Neural cell (in vitro differentiated cells): ENCODE results near the gene KCNJ6.

Source experiments
- EP300 ChIP-seq: fragments of 450-650 bp; conservative IDR thresholded peaks from 2 replicates; pipeline ENCODE4 v1.6.1; 2014; ENCODE audit warnings: antibody characterized with exemption, mild to moderate bottlenecking, moderate library complexity; ENCODE audit not compliant: poor library complexity, severe bottlenecking
- RAD21 ChIP-seq: fragments of 450-650 bp; conservative IDR thresholded peaks from 2 replicates; pipeline ENCODE4 v1.6.1; 2014; ENCODE audit warnings: antibody characterized with exemption, mild to moderate bottlenecking, moderate library complexity
- SMC3 ChIP-seq: fragments of 450-650 bp; conservative IDR thresholded peaks from 2 replicates; pipeline ENCODE4 v1.6.1; 2014; ENCODE audit warnings: antibody characterized with exemption, mild to moderate bottlenecking, moderate library complexity; ENCODE audit not compliant: poor library complexity
- TAF1 ChIP-seq: IDR thresholded peaks from 2 replicates; pipeline ENCODE4 v1.6.1; 2012; ENCODE audit warnings: low read depth
- TF ChIP-seq, protein P1 (sequence below): fragments of 450-650 bp; IDR thresholded peaks from 2 replicates; pipeline ENCODE4 v1.5.1; 2014; ENCODE audit warnings: antibody characterized with exemption, mild to moderate bottlenecking, moderate library complexity; ENCODE audit not compliant: poor library complexity, severe bottlenecking

DNA sequence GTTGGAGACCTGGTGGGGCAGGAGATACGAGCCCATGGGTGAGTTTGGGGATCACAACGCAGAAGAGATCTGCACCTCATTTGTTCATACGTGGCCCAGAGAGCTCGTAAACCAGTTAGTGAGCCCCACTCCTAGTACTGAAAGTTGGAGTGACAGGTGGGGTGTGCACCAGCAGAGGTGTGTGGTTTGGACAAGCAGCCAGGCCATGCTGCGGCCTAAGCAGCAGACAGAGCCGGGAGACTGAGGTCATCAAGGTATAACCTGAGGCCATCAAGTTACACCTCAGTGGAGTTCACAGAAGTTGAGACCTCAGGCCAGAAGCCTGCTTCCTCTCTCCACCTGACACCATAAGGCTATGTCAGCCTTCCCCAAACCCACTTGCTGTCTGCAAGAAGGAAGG lies 27.6 kb downstream of the KCNJ6 start:
- TF ChIP-seq, protein P1, sequence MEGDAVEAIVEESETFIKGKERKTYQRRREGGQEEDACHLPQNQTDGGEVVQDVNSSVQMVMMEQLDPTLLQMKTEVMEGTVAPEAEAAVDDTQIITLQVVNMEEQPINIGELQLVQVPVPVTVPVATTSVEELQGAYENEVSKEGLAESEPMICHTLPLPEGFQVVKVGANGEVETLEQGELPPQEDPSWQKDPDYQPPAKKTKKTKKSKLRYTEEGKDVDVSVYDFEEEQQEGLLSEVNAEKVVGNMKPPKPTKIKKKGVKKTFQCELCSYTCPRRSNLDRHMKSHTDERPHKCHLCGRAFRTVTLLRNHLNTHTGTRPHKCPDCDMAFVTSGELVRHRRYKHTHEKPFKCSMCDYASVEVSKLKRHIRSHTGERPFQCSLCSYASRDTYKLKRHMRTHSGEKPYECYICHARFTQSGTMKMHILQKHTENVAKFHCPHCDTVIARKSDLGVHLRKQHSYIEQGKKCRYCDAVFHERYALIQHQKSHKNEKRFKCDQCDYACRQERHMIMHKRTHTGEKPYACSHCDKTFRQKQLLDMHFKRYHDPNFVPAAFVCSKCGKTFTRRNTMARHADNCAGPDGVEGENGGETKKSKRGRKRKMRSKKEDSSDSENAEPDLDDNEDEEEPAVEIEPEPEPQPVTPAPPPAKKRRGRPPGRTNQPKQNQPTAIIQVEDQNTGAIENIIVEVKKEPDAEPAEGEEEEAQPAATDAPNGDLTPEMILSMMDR = no peak
- TF ChIP-seq EP300 = no peak
- no peak for TF ChIP-seq TAF1
- no peak for TF ChIP-seq SMC3
- TF ChIP-seq RAD21 = no peak
